SU-DHL-6 (cell line): ENCODE results near the gene ST7L.

Experiments
- EZH2phosphoT487 ChIP-seq: fragments of 200-600 bp; sonication (generic), shearing (Covaris generic); conservative IDR thresholded peaks from 2 replicates; pipeline ENCODE4 v1.6.1; 2018; ENCODE audit warnings: mild to moderate bottlenecking, antibody characterized with exemption, low read length, moderate library complexity, mixed read lengths
- TF ChIP-seq, protein P1 (sequence below): fragments of 200-600 bp; sonication (generic); IDR thresholded peaks from one replicate; pipeline ENCODE4 v1.5.1; 2017; ENCODE audit warnings: antibody characterized with exemption, mild to moderate bottlenecking, low read length, moderate library complexity; ENCODE audit not compliant: insufficient read depth, poor library complexity, severe bottlenecking

DNA sequence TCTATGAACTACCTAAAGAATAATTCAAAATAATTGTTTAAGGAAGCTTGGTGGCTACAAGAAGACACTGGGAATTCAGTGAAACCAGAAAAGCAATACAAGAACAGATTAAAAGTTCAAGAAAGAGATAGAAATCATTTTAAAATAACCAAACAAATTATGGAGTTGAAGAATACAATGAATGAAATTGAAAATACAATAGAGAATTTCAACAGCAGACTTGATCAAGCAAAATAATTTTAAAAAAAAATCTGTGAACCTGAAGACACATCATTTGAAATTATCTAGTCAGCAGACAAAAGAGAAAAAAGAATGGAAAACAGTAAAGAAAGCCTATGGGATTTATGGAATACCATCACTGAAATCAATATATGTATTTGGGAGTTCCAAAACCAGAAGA is 141.4 kb downstream of the ST7L start:
- TF ChIP-seq, protein P1, sequence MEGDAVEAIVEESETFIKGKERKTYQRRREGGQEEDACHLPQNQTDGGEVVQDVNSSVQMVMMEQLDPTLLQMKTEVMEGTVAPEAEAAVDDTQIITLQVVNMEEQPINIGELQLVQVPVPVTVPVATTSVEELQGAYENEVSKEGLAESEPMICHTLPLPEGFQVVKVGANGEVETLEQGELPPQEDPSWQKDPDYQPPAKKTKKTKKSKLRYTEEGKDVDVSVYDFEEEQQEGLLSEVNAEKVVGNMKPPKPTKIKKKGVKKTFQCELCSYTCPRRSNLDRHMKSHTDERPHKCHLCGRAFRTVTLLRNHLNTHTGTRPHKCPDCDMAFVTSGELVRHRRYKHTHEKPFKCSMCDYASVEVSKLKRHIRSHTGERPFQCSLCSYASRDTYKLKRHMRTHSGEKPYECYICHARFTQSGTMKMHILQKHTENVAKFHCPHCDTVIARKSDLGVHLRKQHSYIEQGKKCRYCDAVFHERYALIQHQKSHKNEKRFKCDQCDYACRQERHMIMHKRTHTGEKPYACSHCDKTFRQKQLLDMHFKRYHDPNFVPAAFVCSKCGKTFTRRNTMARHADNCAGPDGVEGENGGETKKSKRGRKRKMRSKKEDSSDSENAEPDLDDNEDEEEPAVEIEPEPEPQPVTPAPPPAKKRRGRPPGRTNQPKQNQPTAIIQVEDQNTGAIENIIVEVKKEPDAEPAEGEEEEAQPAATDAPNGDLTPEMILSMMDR, result no peak
- no peak for TF ChIP-seq EZH2phosphoT487
